HG02763 (cell line): Measurements from ENCODE around the gene PXDN.
"Not testable (repeated sequence)": the region's sequence is repeated elsewhere in the genome, so short reads cannot be mapped to it uniquely, and the experiment has no call there.

ENCODE experiments used
- ATAC-seq: cut with Tn5 transposase; IDR thresholded peaks from one replicate; pipeline ENCODE4 v1.9.1; 2021; ENCODE audit warnings: mild to moderate bottlenecking, moderate library complexity; ENCODE audit not compliant: unreplicated experiment

The PXDN gene

GRCh38 chr2:1777781-1778180, 33.5 kb upstream of the PXDN start:
- ATAC-seq: no peak

- ATAC-seq: no peak
These were observed 32.8 kb upstream of the PXDN start for GRCh38 chr2:1777156-1777555.

- ATAC-seq: no peak
These were observed 31.3 kb upstream of the PXDN start for GRCh38 chr2:1775511-1776035.

GRCh38 chr2:1774929-1775328, 30.6 kb upstream of the PXDN start:
- ATAC-seq: no peak

GRCh38 chr2:1773883-1774282, 29.6 kb upstream of the PXDN start:
- no peak for ATAC-seq

GRCh38 chr2:1772471-1773267, 28.4 kb upstream of the PXDN start:
- ATAC-seq: no peak

GRCh38 chr2:1771626-1772280, 27.4 kb upstream of the PXDN start:
- ATAC-seq: no peak

GRCh38 chr2:1770566-1771380, 26.5 kb upstream of the PXDN start:
- no peak for ATAC-seq

- ATAC-seq: no peak
These were observed 25.5 kb upstream of the PXDN start for GRCh38 chr2:1769703-1770422.

- no peak for ATAC-seq
These were observed 23.8 kb upstream of the PXDN start for GRCh38 chr2:1767939-1768691.

GRCh38 chr2:1766851-1767811, 22.8 kb upstream of the PXDN start:
- no peak for ATAC-seq

- ATAC-seq: no peak
These were observed 22.1 kb upstream of the PXDN start for GRCh38 chr2:1766425-1766824.

GRCh38 chr2:1765201-1765600, 20.9 kb upstream of the PXDN start:
- not testable (repeated sequence) for ATAC-seq

- no peak for ATAC-seq
These were observed 15.3 kb upstream of the PXDN start for GRCh38 chr2:1759611-1759930.

GRCh38 chr2:1758774-1759610, 14.7 kb upstream of the PXDN start:
- ATAC-seq: no peak

- no peak for ATAC-seq
These were observed 13.9 kb upstream of the PXDN start for GRCh38 chr2:1758171-1758570.

- ATAC-seq: no peak
These were observed 13.3 kb upstream of the PXDN start for GRCh38 chr2:1757567-1757966.

GRCh38 chr2:1757146-1757545, 12.8 kb upstream of the PXDN start:
- ATAC-seq: not testable (repeated sequence)
